Vagina (tissue), 2 donors: ENCODE data around the gene TBC1D8.

Source experiments
- POLR2A ChIP-seq, 2 donors: fragments of 450-650 bp; IDR thresholded peaks; one replicate each; pipeline ENCODE4 v1.6.1; 2017; ENCODE audit warnings: antibody characterized with exemption in 2 of 2, mild to moderate bottlenecking in 2 of 2, moderate library complexity in 2 of 2
- POLR2AphosphoS5 ChIP-seq, 2 donors: sonication (generic); formaldehyde crosslinking; IDR thresholded peaks; one replicate each; pipeline ENCODE4 v1.9.0; 2017; ENCODE audit warnings: antibody characterized with exemption in 2 of 2, mild to moderate bottlenecking in 2 of 2, low read depth in 1 of 2; ENCODE audit not compliant: insufficient read depth in 1 of 2
- TF ChIP-seq, protein P1 (sequence below), 3 experiments: fragments of 450-650 bp in 2 of 3; fragments of 200-600 bp in 1 of 3; sonication (generic) in 1 of 3; IDR thresholded peaks; one replicate each; pipeline ENCODE4 v1.5.1; 2017 to 2019; ENCODE audit warnings: antibody characterized with exemption in 3 of 3, mild to moderate bottlenecking in 2 of 3, moderate library complexity in 2 of 3

GRCh38 chr2:101006065-101006715 is 145.0 kb downstream of the TBC1D8 start:
- TF ChIP-seq, protein P1, sequence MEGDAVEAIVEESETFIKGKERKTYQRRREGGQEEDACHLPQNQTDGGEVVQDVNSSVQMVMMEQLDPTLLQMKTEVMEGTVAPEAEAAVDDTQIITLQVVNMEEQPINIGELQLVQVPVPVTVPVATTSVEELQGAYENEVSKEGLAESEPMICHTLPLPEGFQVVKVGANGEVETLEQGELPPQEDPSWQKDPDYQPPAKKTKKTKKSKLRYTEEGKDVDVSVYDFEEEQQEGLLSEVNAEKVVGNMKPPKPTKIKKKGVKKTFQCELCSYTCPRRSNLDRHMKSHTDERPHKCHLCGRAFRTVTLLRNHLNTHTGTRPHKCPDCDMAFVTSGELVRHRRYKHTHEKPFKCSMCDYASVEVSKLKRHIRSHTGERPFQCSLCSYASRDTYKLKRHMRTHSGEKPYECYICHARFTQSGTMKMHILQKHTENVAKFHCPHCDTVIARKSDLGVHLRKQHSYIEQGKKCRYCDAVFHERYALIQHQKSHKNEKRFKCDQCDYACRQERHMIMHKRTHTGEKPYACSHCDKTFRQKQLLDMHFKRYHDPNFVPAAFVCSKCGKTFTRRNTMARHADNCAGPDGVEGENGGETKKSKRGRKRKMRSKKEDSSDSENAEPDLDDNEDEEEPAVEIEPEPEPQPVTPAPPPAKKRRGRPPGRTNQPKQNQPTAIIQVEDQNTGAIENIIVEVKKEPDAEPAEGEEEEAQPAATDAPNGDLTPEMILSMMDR (IDR thresholded peaks at IDR 0.05), result no peak
- TF ChIP-seq POLR2A (IDR thresholded peaks at IDR 0.05) (no peak), POLR2AphosphoS5 (IDR thresholded peaks at IDR 0.05; ENCODE audit: insufficient read depth in 1 of 2, low read depth in 1 of 2) (no peak)
